ENCODE measurements around the gene OGN.

DNA sequence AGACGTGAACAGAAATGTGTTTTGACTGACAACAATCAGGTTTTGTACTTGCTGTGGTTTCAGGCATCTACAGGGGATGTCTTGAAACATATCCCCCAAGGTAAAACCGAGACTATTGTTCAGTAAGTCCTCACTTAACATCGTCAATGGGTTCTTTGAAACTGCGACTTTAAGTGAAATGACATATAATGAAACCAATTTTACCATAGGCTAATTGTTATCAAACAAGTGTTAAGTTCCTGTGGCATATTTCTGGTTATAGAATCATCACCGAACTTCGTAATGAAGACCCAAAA, 36.3 kb upstream of the OGN start:
- TF ChIP-seq, protein P1, sequence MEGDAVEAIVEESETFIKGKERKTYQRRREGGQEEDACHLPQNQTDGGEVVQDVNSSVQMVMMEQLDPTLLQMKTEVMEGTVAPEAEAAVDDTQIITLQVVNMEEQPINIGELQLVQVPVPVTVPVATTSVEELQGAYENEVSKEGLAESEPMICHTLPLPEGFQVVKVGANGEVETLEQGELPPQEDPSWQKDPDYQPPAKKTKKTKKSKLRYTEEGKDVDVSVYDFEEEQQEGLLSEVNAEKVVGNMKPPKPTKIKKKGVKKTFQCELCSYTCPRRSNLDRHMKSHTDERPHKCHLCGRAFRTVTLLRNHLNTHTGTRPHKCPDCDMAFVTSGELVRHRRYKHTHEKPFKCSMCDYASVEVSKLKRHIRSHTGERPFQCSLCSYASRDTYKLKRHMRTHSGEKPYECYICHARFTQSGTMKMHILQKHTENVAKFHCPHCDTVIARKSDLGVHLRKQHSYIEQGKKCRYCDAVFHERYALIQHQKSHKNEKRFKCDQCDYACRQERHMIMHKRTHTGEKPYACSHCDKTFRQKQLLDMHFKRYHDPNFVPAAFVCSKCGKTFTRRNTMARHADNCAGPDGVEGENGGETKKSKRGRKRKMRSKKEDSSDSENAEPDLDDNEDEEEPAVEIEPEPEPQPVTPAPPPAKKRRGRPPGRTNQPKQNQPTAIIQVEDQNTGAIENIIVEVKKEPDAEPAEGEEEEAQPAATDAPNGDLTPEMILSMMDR (CRISPR knock-in tag; IDR thresholded peaks at IDR 0.05), result no peak
- TF ChIP-seq HCFC1 (IDR thresholded peaks at IDR 0.05; ENCODE audit: low read depth, low read length) (no peak), POLR2A (IDR thresholded peaks at IDR 0.05; ENCODE audit: insufficient read depth in 1 of 2, low read depth in 2 of 2, low read length in 2 of 2) (no peak)
- TF ChIP-seq, protein P2, sequence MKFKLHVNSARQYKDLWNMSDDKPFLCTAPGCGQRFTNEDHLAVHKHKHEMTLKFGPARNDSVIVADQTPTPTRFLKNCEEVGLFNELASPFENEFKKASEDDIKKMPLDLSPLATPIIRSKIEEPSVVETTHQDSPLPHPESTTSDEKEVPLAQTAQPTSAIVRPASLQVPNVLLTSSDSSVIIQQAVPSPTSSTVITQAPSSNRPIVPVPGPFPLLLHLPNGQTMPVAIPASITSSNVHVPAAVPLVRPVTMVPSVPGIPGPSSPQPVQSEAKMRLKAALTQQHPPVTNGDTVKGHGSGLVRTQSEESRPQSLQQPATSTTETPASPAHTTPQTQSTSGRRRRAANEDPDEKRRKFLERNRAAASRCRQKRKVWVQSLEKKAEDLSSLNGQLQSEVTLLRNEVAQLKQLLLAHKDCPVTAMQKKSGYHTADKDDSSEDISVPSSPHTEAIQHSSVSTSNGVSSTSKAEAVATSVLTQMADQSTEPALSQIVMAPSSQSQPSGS (CRISPR knock-in tag; IDR thresholded peaks at IDR 0.05), result no peak

Data from HepG2 (cell line).